Loucy (cell line): ENCODE results near the gene STIMATE.

ENCODE experiments used
- EZH2phosphoT487 ChIP-seq: fragments of 200-600 bp; IDR thresholded peaks from 2 replicates; pipeline ENCODE4 v1.6.1; 2018; ENCODE audit warnings: antibody characterized with exemption, mild to moderate bottlenecking, moderate library complexity, borderline replicate concordance
- TF ChIP-seq, protein P1 (sequence below): fragments of 200-600 bp; sonication (generic); conservative IDR thresholded peaks from 2 replicates; pipeline ENCODE4 v1.5.1; 2014; ENCODE audit warnings: mild to moderate bottlenecking, antibody characterized with exemption, low read length

DNA sequence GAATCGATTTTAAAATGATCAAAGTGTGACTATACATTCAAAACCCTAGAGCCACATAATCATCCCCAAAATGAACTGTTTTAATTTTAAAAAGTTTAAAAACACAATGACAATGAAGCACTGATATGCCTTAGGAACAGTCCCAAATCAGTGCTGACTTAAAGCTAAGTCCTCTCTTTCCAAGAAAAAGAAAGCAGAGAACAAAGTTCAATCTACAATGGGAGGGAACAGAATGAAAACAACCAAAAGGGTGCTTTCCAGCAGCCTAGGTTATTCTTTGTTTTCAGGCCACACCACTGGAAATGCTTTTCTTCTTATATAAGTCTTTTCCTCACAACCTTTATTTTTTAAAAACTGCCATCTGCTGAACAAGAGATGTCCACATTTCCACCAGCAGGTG, 7.2 kb upstream of the STIMATE start:
- TF ChIP-seq, protein P1, sequence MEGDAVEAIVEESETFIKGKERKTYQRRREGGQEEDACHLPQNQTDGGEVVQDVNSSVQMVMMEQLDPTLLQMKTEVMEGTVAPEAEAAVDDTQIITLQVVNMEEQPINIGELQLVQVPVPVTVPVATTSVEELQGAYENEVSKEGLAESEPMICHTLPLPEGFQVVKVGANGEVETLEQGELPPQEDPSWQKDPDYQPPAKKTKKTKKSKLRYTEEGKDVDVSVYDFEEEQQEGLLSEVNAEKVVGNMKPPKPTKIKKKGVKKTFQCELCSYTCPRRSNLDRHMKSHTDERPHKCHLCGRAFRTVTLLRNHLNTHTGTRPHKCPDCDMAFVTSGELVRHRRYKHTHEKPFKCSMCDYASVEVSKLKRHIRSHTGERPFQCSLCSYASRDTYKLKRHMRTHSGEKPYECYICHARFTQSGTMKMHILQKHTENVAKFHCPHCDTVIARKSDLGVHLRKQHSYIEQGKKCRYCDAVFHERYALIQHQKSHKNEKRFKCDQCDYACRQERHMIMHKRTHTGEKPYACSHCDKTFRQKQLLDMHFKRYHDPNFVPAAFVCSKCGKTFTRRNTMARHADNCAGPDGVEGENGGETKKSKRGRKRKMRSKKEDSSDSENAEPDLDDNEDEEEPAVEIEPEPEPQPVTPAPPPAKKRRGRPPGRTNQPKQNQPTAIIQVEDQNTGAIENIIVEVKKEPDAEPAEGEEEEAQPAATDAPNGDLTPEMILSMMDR = no peak
- TF ChIP-seq EZH2phosphoT487 = no peak
